Astrocyte of the spinal cord (primary cell): Measurements from ENCODE around the gene SLC12A8.
A peak's percentile ranks its signal among the peaks of the same experiment; 100 is the strongest.

Source experiments
- DNase-seq: peaks from one replicate; pipeline ENCODE4 v3.0.0; 2011; ENCODE audit warnings: low read depth, low spot score
- H3K4me3 ChIP-seq: 2 replicates; pipeline ENCODE4 v1.5.1; 2011; ENCODE audit warnings: low read depth, mild to moderate bottlenecking, low read length, moderate library complexity
- in situ Hi-C: cut with HindIII; loops from 2 replicates; pipeline ENCODE4 v1.10.0; 2017; ENCODE audit warnings: low sequenced_read_pairs
- TF ChIP-seq, protein P1 (sequence below): IDR thresholded peaks from 2 replicates; pipeline ENCODE4 v1.5.1; 2012; ENCODE audit warnings: low read depth, mild to moderate bottlenecking, low read length, inconsistent platforms

SLC12A8 gene

DNA sequence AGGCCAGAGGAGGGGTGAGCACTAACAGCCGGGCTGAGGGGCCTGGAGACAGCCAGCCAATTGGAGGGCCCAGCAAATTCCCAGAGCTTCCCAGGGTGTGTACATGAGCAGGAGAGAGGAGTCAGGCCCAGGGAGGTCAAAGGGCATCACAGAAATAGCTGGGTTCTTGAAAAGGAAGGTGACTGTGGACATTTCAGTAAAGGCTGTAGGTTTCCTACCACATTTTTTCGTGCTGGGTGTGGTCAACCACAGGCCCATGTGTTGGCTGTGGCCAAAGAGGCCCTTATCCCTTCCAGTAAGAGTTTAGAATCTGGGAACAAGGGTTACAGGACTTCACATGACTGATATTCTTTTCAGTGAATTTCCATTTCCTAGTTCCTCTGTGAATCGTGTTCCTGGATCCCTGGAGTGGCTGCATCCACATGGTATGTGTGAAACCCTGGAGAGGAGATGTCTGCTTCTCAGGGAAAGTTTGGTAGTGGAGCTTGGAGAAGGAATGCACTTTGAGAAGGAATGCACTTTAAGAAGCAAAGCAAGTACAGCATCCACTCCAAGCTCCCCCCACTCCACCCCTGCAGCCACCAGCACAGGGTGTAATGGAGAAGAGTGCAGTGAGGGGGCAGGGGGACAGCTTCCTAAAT, 83.6 kb downstream of the SLC12A8 start:
- in situ Hi-C loops, result no loop called here
- TF ChIP-seq, protein P1, sequence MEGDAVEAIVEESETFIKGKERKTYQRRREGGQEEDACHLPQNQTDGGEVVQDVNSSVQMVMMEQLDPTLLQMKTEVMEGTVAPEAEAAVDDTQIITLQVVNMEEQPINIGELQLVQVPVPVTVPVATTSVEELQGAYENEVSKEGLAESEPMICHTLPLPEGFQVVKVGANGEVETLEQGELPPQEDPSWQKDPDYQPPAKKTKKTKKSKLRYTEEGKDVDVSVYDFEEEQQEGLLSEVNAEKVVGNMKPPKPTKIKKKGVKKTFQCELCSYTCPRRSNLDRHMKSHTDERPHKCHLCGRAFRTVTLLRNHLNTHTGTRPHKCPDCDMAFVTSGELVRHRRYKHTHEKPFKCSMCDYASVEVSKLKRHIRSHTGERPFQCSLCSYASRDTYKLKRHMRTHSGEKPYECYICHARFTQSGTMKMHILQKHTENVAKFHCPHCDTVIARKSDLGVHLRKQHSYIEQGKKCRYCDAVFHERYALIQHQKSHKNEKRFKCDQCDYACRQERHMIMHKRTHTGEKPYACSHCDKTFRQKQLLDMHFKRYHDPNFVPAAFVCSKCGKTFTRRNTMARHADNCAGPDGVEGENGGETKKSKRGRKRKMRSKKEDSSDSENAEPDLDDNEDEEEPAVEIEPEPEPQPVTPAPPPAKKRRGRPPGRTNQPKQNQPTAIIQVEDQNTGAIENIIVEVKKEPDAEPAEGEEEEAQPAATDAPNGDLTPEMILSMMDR, result no peak
- DNase-seq, result peak; percentile 93
- no peak overlapping the region for H3K4me3 ChIP-seq

DNA sequence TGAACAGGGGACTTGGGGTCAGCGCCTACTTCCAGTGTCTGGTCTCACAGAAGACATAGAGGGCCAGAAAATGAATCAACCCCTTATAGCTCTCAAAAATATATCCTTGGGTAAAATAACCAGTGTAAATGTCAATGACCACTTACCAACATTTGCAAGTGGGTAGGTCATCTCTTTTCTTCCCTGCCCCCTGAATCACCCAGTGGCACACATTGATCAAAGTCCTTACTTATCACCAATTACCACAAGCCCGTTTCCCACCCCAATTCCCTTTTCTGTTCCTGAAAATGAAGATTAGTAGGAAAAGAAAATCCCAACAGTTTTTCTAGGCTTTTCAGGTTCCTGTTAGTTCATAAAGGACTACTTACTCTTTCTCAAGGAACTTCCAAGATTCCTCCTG, 86.2 kb downstream of the SLC12A8 start:
- TF ChIP-seq, protein P1, result no peak
- no peak overlapping the region for H3K4me3 ChIP-seq
- DNase-seq, result no peak
- in situ Hi-C loops, result no loop called here

DNA sequence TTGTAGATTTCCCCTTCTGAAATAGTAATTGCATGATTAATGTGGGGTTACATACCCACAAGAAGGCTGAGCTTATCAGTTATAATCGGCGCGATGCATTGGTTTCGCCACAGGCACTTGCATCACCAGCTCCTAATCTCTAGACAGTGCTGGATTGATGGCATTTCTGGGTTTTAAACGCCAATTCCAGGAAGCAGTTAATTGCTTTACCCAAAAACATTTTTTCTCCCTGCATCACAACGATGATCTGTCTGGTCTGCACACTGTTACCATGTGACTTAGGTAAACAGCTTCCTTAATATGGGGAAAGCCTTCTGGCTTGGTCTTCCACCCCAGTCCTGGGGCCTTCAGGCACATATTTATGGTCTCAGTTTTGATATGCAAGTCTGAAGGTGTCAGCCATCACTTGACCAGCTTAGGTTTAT, 86.7 kb downstream of the SLC12A8 start:
- TF ChIP-seq, protein P1, result no peak
- in situ Hi-C loops, result no loop called here
- DNase-seq, result peak; percentile 95
- no peak overlapping the region for H3K4me3 ChIP-seq

DNA sequence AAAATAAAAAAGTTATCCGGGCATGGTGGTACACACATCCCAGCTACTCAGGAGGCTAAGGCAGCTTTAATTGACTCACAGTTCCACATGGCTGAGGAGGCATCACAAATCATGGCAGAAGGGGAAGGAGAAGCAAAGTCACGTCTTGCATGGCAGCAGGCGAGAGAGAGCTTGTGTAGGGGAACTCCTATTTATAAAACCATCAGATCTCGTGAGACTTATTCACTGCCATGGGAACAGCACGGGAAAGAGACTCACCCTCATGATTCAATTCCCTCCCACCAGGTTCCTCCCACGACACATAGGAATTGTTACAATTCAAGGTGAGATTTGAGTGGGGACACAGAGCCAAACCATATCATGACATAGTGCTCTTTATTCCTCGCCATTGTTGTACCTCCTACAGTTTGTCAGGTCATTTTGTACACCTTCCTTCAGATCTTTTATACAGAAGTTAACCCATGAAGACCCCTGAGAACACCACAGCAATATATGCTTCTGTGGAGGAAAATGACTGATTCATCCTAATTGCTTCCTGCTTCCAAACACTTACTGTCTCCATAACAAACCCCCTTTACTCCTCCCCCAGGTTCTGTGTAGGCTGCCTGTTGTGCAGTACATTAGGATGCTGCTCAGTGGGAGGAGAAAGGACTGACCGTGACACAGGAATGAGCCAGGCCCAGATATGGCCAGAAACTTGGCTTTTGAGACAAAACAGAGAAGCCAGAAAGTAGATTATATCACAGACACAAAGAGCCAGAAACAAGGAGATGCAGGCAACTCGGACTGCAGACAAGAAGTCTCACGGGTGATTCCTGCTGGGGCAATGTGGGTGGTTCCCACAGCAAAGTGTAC, 88.9 kb downstream of the SLC12A8 start:
- TF ChIP-seq, protein P1, result no peak
- peak; percentile 77 for DNase-seq
- no peak overlapping the region for H3K4me3 ChIP-seq
- in situ Hi-C loops, result no loop called here

DNA sequence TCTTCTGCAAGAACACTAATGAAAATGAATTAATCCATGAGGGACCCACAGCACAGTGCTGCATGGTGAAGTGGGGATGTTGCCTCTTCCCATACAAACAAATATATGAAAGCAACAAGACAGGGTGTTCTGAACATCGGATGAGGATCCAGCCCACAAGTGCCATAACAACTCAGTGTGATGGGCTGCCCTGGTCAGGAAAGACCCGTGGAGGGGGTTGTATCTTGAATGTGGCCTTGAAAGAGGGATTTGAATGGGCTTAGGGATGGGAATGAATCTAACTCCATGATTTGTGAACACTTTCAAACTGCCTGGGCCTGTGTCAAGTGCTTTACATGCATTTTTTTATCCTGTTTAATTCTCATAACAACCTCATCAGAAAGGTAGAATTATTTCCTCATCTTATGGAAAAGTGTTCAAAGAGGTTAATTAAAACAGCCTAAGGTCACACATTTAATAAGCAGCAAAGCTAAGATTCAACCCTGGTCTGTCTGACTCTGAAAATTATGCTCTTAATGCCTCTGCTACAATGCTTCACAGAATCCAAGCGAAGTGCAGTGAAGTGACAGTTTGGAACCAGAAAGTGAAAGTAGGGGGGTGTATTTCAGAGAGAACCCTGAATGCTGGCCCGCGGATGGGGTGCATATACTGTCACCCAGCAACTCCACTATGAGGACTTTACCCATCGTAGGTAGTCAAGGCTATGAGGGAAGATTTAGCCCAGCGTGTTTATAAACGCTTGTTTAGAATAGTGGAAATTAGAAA, 91.1 kb downstream of the SLC12A8 start:
- in situ Hi-C loops, result no loop called here
- peak; percentile 17 for DNase-seq
- H3K4me3 ChIP-seq, result no peak overlapping the region
- TF ChIP-seq, protein P1, result no peak

DNA sequence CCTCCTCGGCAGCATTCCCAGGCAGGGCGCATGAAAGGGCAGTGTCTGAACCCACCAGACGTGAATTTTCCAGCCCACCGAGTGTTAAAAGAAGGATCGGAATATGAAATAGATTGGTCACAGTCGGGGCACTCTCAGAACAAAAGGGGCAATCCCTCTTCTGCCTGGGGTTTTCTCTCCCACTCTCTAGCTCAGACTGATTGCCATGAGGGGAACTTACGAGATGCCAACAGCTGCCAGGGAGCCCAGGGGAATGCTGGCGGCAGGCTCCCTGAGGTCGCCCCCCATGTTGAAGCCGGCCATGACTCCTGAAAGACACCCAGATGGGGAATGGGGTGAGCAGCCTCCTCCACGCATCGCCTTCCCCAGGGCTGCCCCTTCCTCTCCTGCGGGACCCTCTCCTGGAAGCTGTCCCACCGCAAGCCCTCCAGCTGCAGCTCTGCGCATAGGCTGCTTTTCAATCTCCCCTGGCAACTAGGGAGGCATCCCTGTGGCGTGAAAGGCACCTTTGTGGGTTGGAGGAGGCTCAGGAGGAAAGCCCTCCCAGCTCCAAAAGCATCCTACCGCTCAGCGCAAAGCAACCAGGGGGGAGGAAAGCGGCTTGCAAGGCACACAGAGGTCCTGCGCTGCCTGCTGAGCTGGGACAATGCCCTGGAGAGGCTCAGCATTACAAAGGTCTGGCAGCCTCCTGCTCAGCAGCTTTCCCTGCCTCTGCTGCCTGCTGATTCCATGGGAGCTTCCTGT, 92.0 kb downstream of the SLC12A8 start:
- DNase-seq, result peak; percentile 51
- peak overlapping the region; percentile 19 for H3K4me3 ChIP-seq
- TF ChIP-seq, protein P1, result no peak
- in situ Hi-C loops, result no loop called here
